ENCODE results near the gene DIS3L2. TPM values are rescaled to one million over a fixed set of nuclear protein-coding genes. Genes with fewer than 3 reads are reported as not detected.

Gene DIS3L2
- total and polyA plus RNA-seq, 2 of the 8 experiments (the other 6 are each of a cell fraction or from before 2014, with no cell fraction given) = 11.5 to 21.6 TPM

- TF ChIP-seq, protein P1, sequence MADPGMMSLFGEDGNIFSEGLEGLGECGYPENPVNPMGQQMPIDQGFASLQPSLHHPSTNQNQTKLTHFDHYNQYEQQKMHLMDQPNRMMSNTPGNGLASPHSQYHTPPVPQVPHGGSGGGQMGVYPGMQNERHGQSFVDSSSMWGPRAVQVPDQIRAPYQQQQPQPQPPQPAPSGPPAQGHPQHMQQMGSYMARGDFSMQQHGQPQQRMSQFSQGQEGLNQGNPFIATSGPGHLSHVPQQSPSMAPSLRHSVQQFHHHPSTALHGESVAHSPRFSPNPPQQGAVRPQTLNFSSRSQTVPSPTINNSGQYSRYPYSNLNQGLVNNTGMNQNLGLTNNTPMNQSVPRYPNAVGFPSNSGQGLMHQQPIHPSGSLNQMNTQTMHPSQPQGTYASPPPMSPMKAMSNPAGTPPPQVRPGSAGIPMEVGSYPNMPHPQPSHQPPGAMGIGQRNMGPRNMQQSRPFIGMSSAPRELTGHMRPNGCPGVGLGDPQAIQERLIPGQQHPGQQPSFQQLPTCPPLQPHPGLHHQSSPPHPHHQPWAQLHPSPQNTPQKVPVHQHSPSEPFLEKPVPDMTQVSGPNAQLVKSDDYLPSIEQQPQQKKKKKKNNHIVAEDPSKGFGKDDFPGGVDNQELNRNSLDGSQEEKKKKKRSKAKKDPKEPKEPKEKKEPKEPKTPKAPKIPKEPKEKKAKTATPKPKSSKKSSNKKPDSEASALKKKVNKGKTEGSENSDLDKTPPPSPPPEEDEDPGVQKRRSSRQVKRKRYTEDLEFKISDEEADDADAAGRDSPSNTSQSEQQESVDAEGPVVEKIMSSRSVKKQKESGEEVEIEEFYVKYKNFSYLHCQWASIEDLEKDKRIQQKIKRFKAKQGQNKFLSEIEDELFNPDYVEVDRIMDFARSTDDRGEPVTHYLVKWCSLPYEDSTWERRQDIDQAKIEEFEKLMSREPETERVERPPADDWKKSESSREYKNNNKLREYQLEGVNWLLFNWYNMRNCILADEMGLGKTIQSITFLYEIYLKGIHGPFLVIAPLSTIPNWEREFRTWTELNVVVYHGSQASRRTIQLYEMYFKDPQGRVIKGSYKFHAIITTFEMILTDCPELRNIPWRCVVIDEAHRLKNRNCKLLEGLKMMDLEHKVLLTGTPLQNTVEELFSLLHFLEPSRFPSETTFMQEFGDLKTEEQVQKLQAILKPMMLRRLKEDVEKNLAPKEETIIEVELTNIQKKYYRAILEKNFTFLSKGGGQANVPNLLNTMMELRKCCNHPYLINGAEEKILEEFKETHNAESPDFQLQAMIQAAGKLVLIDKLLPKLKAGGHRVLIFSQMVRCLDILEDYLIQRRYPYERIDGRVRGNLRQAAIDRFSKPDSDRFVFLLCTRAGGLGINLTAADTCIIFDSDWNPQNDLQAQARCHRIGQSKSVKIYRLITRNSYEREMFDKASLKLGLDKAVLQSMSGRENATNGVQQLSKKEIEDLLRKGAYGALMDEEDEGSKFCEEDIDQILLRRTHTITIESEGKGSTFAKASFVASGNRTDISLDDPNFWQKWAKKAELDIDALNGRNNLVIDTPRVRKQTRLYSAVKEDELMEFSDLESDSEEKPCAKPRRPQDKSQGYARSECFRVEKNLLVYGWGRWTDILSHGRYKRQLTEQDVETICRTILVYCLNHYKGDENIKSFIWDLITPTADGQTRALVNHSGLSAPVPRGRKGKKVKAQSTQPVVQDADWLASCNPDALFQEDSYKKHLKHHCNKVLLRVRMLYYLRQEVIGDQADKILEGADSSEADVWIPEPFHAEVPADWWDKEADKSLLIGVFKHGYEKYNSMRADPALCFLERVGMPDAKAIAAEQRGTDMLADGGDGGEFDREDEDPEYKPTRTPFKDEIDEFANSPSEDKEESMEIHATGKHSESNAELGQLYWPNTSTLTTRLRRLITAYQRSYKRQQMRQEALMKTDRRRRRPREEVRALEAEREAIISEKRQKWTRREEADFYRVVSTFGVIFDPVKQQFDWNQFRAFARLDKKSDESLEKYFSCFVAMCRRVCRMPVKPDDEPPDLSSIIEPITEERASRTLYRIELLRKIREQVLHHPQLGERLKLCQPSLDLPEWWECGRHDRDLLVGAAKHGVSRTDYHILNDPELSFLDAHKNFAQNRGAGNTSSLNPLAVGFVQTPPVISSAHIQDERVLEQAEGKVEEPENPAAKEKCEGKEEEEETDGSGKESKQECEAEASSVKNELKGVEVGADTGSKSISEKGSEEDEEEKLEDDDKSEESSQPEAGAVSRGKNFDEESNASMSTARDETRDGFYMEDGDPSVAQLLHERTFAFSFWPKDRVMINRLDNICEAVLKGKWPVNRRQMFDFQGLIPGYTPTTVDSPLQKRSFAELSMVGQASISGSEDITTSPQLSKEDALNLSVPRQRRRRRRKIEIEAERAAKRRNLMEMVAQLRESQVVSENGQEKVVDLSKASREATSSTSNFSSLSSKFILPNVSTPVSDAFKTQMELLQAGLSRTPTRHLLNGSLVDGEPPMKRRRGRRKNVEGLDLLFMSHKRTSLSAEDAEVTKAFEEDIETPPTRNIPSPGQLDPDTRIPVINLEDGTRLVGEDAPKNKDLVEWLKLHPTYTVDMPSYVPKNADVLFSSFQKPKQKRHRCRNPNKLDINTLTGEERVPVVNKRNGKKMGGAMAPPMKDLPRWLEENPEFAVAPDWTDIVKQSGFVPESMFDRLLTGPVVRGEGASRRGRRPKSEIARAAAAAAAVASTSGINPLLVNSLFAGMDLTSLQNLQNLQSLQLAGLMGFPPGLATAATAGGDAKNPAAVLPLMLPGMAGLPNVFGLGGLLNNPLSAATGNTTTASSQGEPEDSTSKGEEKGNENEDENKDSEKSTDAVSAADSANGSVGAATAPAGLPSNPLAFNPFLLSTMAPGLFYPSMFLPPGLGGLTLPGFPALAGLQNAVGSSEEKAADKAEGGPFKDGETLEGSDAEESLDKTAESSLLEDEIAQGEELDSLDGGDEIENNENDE (IDR thresholded peaks at IDR 0.05; ENCODE audit: insufficient replicate concordance, low read length) = no peak
- no peak for TF ChIP-seq KDM1A (IDR thresholded peaks at IDR 0.05; ENCODE audit: borderline replicate concordance, low read length)
- TF ChIP-seq FOSL1 (IDR thresholded peaks at IDR 0.05; ENCODE audit: insufficient read depth, low read depth, low read length) = no peak
- no peak for TF ChIP-seq CHD2 (IDR thresholded peaks at IDR 0.05; ENCODE audit: low read length)
- no peak for TF ChIP-seq EZH2 (IDR thresholded peaks at IDR 0.05; ENCODE audit: low read depth, low read length, severe bottlenecking)
- TF ChIP-seq, protein P2, sequence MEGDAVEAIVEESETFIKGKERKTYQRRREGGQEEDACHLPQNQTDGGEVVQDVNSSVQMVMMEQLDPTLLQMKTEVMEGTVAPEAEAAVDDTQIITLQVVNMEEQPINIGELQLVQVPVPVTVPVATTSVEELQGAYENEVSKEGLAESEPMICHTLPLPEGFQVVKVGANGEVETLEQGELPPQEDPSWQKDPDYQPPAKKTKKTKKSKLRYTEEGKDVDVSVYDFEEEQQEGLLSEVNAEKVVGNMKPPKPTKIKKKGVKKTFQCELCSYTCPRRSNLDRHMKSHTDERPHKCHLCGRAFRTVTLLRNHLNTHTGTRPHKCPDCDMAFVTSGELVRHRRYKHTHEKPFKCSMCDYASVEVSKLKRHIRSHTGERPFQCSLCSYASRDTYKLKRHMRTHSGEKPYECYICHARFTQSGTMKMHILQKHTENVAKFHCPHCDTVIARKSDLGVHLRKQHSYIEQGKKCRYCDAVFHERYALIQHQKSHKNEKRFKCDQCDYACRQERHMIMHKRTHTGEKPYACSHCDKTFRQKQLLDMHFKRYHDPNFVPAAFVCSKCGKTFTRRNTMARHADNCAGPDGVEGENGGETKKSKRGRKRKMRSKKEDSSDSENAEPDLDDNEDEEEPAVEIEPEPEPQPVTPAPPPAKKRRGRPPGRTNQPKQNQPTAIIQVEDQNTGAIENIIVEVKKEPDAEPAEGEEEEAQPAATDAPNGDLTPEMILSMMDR (IDR thresholded peaks at IDR 0.05; ENCODE audit: control extremely low read depth in 1 of 3, insufficient read depth in 1 of 3, low read depth in 1 of 3, low read length in 3 of 3) = no peak
- no peak for TF ChIP-seq GABPA (IDR thresholded peaks at IDR 0.05; ENCODE audit: borderline replicate concordance, insufficient read depth, low read length)
- TF ChIP-seq SP2 (IDR thresholded peaks at IDR 0.05; ENCODE audit: low read length) = no peak
- no peak for TF ChIP-seq CBX5 (IDR thresholded peaks at IDR 0.05; ENCODE audit: low read depth, low read length)
Observed at GRCh38 chr2:232141591-232141990, 180.1 kb downstream of the DIS3L2 start (continued).

Measured in H1 (cell line).